Activated CD4-positive, CD25-positive, alpha-beta regulatory T cell treated with anti-CD3 and anti-CD28 coated beads, Interleukin-2, amount 50 U/mL, for 16 hours (primary cell): ENCODE data around the gene SDSL.

Experiments
- DNase-seq: peaks from one replicate; pipeline ENCODE4 v3.0.0-alpha.2; 2020; ENCODE audit warnings: low read depth, low spot score

SDSL gene

GRCh38 chr12:113448873-113449272 lies 26.7 kb downstream of the SDSL start:
- no peak for DNase-seq

GRCh38 chr12:113449299-113449698 lies 27.1 kb downstream of the SDSL start:
- DNase-seq: no peak

- DNase-seq: no peak
Measured at GRCh38 chr12:113449839-113450238, 27.7 kb downstream of the SDSL start.

- no peak for DNase-seq
Measured at GRCh38 chr12:113452458-113452857, 30.3 kb downstream of the SDSL start.

GRCh38 chr12:113453330-113453729 lies 31.1 kb downstream of the SDSL start:
- DNase-seq: no peak

- no peak for DNase-seq
Measured at GRCh38 chr12:113456199-113456598, 34.0 kb downstream of the SDSL start.

GRCh38 chr12:113456761-113457160 lies 34.6 kb downstream of the SDSL start:
- DNase-seq: no peak

- DNase-seq: no peak
Measured at GRCh38 chr12:113457185-113457584, 35.0 kb downstream of the SDSL start.

- no peak for DNase-seq
Measured at GRCh38 chr12:113457710-113458109, 35.5 kb downstream of the SDSL start.

GRCh38 chr12:113459981-113460380 lies 37.8 kb downstream of the SDSL start:
- no peak for DNase-seq

- DNase-seq: no peak
Measured at GRCh38 chr12:113461666-113462065, 39.5 kb downstream of the SDSL start.

GRCh38 chr12:113462117-113462774 lies 40.1 kb downstream of the SDSL start:
- DNase-seq: peak; percentile 15

GRCh38 chr12:113462998-113463745 lies 41.0 kb downstream of the SDSL start:
- no peak for DNase-seq

GRCh38 chr12:113463746-113464451 lies 41.7 kb downstream of the SDSL start:
- no peak for DNase-seq

GRCh38 chr12:113464452-113464775 lies 42.2 kb downstream of the SDSL start:
- no peak for DNase-seq

- no peak for DNase-seq
Measured at GRCh38 chr12:113464852-113465719, 42.9 kb downstream of the SDSL start.

- DNase-seq: no peak
Measured at GRCh38 chr12:113465808-113466453, 43.8 kb downstream of the SDSL start.

GRCh38 chr12:113466454-113467141 lies 44.4 kb downstream of the SDSL start:
- no peak for DNase-seq

- DNase-seq: no peak
Measured at GRCh38 chr12:113467142-113467501, 44.9 kb downstream of the SDSL start.

- DNase-seq: no peak
Measured at GRCh38 chr12:113467502-113468364, 45.6 kb downstream of the SDSL start.
